Measurements from ENCODE around the gene CPVL. TPM values are rescaled to one million over a fixed set of nuclear protein-coding genes. Genes with fewer than 3 reads are reported as not detected.

The CPVL gene
- total RNA-seq, 4 donors from 2014 or later = 8.0 to 28.5 (median 11.3) TPM

DNA sequence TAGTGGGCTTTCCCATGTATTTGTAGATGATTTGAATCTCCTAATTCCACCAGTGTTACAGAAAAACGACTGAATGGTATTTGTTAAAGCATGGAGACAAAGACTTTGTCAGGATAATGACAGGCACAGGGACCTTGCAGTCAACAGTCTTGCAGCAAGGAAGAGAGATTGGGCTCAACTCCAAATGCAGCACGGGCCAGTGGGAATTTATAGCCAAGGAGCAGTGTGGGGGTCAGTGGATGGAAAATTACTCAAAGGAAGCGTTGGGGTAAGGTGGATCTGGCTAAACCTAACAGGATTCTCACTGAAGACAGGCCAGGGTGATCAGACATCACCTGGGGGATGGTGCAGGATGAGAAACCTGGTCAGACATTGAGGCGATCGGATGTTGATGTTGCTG lies 24.3 kb downstream of the CPVL start:
- 59% methylated on average over 5 of the region's 5 CpGs for WGBS
- Histone ChIP-seq H3K4me3 (no peak overlapping the region), H3K27ac (replicated peaks in 1 of 4) (no peak overlapping the region), H3K27me3 (peaks cover 0 to 5% (median 0%) of the 10 kb centered on the region in 4 donors), H3K9me3 (no peaks in the 10 kb centered on the region), H3K36me3 (no peaks in the 10 kb centered on the region), H3K4me1 (peaks cover 0 to 4% (median 0%) of the 10 kb centered on the region in 4 donors)
- TF ChIP-seq POLR2A (IDR thresholded peaks at IDR 0.05; ENCODE audit: low read depth) (no peak), POLR2AphosphoS5 (IDR thresholded peaks at IDR 0.05) (no peak), EP300 (IDR thresholded peaks at IDR 0.05) (no peak)
- TF ChIP-seq, protein P1, sequence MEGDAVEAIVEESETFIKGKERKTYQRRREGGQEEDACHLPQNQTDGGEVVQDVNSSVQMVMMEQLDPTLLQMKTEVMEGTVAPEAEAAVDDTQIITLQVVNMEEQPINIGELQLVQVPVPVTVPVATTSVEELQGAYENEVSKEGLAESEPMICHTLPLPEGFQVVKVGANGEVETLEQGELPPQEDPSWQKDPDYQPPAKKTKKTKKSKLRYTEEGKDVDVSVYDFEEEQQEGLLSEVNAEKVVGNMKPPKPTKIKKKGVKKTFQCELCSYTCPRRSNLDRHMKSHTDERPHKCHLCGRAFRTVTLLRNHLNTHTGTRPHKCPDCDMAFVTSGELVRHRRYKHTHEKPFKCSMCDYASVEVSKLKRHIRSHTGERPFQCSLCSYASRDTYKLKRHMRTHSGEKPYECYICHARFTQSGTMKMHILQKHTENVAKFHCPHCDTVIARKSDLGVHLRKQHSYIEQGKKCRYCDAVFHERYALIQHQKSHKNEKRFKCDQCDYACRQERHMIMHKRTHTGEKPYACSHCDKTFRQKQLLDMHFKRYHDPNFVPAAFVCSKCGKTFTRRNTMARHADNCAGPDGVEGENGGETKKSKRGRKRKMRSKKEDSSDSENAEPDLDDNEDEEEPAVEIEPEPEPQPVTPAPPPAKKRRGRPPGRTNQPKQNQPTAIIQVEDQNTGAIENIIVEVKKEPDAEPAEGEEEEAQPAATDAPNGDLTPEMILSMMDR (IDR thresholded peaks at IDR 0.05) = no peak
- intact Hi-C loops (cut with DNase I) = no loop called here
- DNase-seq (ENCODE audit: extremely low spot score) = no peak

DNA sequence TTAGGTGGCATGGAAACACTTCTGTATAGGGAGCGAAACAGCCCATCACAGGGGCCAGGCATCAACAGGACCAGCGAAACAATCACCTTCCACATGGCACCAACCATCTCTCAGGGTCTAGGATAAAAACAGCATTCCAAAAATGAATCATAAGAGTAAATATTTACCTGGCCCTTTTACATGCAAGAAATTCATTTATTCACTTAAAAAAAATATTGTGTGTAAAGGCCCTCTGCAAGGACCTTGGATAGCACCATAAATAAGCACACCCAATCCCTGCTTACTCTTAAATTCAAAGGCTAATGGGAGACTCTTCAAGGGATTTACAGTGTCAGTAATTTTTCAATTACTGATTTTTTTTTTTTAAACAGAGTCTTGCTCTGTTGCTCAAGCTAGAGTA lies 25.4 kb downstream of the CPVL start:
- WGBS = 92% methylated on average over 2 of the region's 2 CpGs
- Histone ChIP-seq H3K4me3 (no peak overlapping the region), H3K36me3 (no peaks in the 10 kb centered on the region), H3K4me1 (peaks cover 0 to 9% (median 4%) of the 10 kb centered on the region in 4 donors), H3K27ac (replicated peaks in 1 of 4) (no peak overlapping the region), H3K27me3 (peaks cover 0 to 5% (median 0%) of the 10 kb centered on the region in 4 donors), H3K9me3 (no peaks in the 10 kb centered on the region)
- intact Hi-C loops (cut with DNase I) = no loop called here
- TF ChIP-seq, protein P1 (IDR thresholded peaks at IDR 0.05) = no peak
- TF ChIP-seq POLR2A (IDR thresholded peaks at IDR 0.05; ENCODE audit: low read depth) (no peak), POLR2AphosphoS5 (IDR thresholded peaks at IDR 0.05) (no peak)
- no peak for DNase-seq (ENCODE audit: extremely low spot score)

DNA sequence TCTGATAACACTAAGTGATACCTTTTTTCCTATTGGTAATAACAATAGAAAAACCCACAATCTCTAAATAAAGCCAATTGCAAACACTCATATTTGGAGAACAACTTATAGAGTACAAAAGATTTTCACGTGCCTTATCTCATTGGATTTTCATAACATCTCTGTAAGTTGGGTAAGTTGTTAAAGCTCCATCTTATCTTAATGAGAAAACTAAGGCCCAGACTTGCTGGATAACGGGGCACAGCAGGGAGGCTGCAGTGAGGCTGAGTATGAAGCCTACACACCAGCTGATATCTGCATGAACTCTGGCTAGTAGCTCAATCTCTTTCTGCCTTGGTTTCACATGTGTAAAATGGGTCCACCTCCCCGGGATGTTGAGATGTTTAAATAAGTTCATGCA lies 26.8 kb downstream of the CPVL start:
- TF ChIP-seq POLR2A (IDR thresholded peaks at IDR 0.05; ENCODE audit: low read depth) = no peak
- TF ChIP-seq EP300 (IDR thresholded peaks at IDR 0.05) = no peak
- TF ChIP-seq, protein P1 (IDR thresholded peaks at IDR 0.05) = no peak
- TF ChIP-seq POLR2AphosphoS5 (IDR thresholded peaks at IDR 0.05) = no peak
- peaks cover 0 to 5% (median 0%) of the 10 kb centered on the region in 4 donors for H3K27me3 ChIP-seq
- no peak overlapping the region for H3K27ac ChIP-seq (replicated peaks in 1 of 4)
- DNase-seq (ENCODE audit: extremely low spot score) = no peak
- intact Hi-C loops (cut with DNase I) = no loop called here
- H3K4me3 ChIP-seq = no peak overlapping the region
- H3K36me3 ChIP-seq = no peaks in the 10 kb centered on the region
- H3K4me1 ChIP-seq = peaks cover 0 to 10% (median 6%) of the 10 kb centered on the region in 4 donors
- 89% methylated on average over 3 of the region's 3 CpGs for WGBS
- H3K9me3 ChIP-seq = no peaks in the 10 kb centered on the region

DNA sequence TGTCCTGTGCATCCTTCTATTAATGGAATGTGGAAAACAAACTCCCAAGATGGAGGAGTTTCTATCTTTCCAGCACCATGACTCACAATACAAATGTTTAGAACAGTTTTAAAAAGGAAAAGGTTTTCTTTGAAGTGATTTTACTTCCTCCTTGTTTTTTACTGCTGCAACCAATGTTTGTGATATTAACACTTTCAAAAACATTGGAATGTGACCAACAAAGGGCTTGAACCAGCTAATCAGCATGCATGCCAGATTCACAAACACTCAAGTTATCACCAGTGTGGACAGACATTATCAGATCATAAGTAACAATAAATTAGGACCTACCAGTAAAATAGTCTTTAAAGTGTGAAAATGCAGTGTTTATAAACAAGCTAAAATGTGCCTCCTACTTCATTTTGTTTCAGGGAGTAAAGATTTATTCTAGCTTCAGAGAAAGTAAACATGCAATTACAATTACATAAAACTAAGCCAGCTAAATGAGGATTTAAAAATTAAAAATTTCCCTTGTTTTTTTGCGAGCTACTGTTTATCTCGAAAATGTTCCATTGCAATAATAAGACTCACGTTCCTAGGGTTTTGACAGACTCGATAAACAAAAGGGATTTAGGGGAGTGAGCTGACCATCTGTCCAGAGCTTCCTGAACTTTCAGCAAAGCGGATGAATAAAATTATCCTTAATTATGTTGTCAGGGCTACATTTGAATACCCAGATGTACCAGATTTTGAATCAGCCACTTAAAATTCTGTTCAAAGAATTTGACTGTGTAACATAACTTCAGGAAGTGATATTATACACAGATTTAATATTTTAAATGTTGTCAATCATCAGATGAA lies 29.8 kb downstream of the CPVL start:
- Histone ChIP-seq H3K36me3 (no peaks in the 10 kb centered on the region), H3K4me3 (no peak overlapping the region), H3K4me1 (peaks cover 0 to 10% (median 4%) of the 10 kb centered on the region in 4 donors), H3K27ac (replicated peaks in 1 of 4) (no peak overlapping the region), H3K9me3 (no peaks in the 10 kb centered on the region), H3K27me3 (peaks cover 0 to 19% (median 0%) of the 10 kb centered on the region in 4 donors)
- no peak for TF ChIP-seq POLR2AphosphoS5 (IDR thresholded peaks at IDR 0.05)
- TF ChIP-seq, protein P1 (IDR thresholded peaks at IDR 0.05) = no peak
- no peak for TF ChIP-seq EP300 (IDR thresholded peaks at IDR 0.05)
- TF ChIP-seq POLR2A (IDR thresholded peaks at IDR 0.05; ENCODE audit: low read depth) = no peak
- DNase-seq (ENCODE audit: extremely low spot score) = no peak
- intact Hi-C loops (cut with DNase I) = no loop called here
- 35% methylated on average over 5 of the region's 5 CpGs for WGBS
